HG02610 (cell line): ENCODE results near the gene KCNN1.
"Not testable (repeated sequence)": the region's sequence is repeated elsewhere in the genome, so short reads cannot be mapped to it uniquely, and the experiment has no call there.

Experiments used
- ATAC-seq: cut with Tn5 transposase; IDR thresholded peaks from one replicate; pipeline ENCODE4 v1.9.1; 2021; ENCODE audit warnings: mild to moderate bottlenecking, moderate library complexity; ENCODE audit not compliant: unreplicated experiment

KCNN1 gene

DNA sequence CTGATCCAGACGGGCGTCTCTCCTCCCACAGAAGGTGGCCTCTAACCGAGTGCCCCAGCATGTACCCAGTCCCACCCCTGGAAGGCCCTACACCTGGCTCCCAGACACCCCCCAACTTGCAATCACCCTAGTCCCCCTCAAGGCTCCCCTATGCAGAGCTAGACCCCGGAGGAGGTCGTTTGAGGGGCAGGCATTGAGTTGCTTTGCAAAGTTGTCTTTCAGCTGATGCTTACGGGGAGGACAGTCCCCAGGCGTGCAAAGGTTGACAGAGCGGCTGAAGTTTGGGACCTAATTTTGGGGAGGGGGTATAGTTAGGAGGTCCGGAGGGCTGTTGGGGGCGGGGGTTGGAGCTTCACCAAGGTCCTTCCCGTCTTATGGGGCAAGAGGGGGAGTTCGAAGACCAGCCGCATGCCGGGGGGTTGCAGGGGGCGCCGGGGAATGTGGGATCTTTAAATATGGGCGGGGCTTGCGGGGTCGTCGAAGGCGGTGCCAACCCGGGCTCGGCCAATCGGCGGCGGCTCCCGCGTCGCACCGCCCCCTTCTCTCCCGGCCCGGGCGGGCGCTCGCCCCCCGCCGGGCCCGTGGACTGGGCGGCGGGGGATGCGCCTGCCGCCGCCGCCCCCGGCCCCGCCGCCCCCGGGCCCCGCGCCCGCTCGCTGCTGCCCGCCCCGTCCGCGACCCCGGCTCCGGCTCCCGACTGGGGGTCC lies at the start of gene KCNN1:
KCNN1 (plus strand) TSS at position 558 of the 707 bp plus-strand sequence. CDS start 6,782 bp downstream, outside the sequence.
- ATAC-seq, result no peak

DNA sequence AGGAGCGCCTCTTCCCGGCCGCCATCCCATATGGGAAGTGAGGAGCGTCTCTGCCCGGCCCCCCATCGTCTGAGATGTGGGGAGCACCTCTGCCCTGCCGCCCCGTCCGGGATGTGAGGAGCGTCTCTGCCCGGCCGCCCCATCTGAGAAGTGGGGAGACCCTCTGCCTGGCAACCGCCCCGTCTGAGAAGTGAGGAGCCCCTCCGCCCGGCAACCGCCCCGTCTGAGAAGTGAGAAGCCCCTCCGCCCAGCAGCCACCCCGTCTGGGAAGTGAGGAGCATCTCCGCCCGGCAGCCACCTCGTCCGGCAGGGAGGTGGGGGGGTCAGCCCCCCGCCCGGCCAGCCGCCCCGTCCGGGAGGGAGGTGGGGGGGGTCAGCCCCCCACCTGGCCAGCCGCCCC lies 48.8 kb upstream of the KCNN1 start:
- ATAC-seq, result not testable (repeated sequence)

DNA sequence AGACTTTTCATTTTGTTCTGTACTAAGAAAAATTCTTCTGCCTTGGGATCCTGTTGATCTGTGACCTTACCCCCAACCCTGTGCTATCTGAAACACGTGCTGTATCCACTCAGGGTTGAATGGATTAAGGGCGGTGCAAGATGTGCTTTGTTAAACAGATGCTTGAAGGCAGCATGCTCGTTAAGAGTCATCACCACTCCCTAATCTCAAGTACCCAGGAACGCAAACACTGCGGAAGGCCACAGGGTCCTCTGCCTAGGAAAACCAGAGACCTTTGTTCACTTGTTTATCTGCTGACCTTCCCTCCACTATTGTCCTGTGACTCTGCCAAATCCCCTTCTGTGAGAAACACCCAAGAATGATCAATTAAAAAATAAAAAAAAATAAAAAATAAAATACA lies 47.8 kb upstream of the KCNN1 start:
- not testable (repeated sequence) for ATAC-seq

DNA sequence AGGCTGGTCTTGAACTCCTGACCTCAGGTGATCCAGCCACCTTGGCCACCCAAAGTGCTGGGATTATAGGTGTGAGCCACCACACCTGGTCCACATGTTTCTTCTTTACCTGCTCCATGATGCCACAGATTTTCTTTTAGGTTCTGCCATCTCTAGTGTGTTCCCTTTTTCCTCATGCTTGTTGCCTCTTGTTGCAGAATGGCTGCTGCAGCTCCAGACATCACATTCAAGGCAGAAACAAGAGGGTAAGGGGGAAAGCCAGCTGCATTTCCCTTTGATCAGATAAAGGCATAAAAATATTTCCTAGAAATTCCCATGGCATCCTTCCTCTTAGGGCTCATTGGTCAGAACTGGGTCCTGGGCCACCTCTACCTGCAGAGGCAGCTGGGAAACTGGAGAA lies 46.4 kb upstream of the KCNN1 start:
- ATAC-seq, result no peak

DNA sequence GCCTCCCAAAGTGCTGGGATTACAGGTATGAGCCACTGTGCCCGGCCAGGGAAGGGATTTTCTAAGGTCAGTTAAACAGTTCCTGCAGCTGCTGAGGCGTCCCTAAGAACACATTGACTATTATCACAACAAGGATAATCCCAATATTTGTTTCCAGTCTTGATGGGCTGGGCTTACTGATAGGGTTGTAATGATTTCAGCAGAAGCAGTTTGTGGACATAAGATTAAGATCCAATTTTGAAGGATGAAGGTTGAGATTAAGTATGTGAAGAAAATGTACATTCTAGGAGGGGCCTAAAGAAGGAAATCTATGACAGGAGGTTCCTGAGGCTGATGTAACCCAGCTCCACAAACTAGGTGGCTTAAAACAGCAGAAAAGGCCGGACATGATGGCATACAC lies 44.8 kb upstream of the KCNN1 start:
- no peak for ATAC-seq

DNA sequence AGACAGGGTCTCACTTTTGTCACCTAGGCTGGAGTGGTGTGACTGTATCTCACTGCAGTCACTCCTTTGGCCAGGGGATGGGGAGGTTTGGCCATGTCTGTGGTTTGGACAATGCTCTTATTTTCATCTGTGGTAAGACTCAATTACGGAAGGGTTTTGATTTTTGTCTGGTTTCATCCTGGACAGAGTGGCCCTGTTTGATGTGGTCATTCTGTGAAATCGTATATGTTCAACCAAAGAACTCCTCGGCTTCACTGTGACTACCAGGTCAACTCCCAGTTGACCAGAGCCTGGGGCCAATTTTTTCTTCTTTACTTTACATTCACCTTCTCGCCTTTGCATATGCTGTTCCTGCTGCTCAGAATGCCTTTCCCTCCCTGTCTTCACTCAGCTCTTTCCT lies 40.9 kb upstream of the KCNN1 start:
- ATAC-seq, result no peak

DNA sequence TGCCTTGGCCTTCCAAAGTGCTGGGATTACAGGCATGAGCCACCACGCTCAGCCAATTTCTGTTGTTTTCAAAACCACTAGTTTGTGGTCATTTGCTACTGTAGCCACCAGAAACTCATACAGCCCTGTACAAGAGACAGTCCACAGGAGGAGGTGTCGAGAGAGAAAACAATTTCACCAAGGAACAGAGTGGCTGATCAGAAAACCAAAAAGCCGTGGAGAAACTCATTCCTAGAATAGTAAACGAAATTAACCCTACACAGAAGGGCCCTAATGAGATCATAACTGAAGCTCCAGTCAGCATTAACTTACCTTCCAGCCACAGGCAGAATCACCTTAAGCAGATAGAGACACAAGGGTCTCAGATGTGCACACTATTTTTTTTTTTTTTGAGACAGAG lies 37.9 kb upstream of the KCNN1 start:
- ATAC-seq, result peak; percentile 40

DNA sequence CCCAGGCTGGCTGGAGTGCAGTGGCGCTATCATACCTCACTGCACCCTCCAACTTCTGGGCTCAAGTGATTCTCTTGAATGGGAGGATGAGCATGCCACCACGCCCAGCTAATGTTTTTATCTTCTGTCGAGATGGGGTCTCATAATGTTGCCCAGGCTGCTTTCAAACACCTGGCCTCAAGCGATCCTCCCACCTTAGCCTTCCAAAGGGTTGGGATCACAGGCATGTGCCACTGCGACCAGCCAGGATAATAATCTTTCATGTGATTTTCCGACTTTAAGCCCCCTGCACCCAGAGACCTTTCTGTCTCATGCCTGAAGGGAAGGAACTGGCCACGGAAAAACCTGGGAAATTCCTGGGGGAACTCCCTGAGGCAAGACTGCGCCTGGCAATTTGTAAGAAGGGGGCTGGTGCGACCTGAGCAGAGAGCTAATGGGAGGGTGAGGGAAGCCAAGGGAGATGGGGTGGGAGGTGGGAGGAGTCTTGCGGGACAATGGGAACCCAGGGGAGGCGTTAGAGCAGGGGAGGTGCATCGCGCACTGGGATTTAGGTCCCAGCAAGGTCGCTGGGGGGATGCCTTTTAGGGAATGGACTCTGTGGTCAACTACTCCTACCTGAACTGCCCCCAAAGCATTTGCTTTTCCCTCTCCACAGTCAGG lies 35.2 kb upstream of the KCNN1 start:
- ATAC-seq, result no peak

DNA sequence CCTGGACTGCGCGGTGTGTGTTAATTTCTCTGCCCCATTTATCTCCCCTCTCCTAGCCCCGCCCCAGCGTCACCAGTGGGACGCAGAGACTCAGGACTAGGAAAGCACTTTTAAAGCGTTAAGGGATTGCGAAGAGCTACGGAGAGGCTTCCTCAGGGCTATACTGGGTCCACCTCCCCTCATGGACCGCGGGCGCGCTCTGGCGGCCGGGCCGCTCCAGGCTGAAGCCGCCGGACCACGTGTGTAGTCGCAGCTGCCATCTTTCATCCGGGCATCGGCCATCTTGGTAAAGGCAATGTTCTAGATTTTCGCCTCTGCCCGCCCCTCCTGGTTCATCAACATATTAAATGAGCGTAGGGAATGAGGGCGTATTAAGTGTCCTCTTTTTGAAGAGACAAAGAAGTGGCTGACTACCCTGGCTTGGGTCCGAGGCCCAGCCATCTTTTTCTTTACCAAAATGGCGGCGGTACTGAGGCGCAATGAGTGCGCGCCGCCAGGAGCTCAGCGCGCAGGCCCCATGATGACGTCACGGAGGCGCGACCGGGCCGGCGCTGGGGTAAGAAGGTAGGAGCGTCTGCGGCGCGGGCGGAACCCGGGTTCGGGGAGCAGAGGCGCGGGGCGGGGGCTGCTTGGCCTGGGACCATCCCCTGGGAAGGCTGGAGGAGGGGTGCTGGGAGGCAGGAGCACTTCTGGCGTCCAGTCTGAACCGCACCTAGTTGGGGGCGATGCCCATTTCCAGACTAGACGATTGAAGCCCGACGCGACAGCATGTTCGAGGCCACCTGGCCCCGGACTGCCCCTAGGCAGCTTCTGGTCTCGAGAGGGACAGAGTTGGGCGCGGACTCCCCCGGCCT lies 34.2 kb upstream of the KCNN1 start, which contains the start of gene CCDC124:
CCDC124 (plus strand) TSS at position 531 of the 854 bp plus-strand sequence. CDS start 3,406 bp downstream, outside the sequence.
- peak; percentile 67 for ATAC-seq

DNA sequence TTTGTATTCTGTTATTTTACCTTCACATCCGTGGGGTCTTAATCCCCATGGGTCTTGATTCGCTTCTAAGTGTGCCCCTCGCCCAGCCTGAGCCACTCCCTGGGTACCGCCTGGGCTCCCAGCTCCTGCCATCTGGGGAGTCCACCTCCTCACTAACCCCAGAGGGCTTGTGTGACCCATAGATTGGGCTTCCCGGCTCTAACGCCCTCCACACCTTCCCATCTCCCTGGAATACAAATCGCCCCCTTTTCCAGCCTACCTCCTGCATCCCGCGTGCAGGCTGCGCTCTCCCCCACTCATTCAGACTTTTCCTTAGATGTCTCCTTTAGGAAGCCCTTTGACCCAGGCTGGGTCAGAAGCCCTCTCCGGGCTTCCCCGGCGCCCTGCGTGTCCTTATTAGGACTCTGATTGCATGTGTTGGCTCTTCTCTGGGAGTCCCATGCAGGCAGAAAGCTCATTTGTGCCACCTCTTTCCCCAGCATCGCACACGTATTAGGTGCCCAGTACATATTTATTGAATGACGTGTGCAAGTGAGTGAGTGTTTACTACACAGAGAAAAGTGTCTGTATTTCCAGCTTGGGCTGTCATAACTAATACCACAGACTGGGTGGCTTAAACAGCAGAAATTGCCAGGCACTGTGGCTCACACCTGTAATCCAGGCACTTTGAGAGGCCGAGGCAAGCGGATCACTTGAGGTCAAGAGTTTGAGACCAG lies 33.3 kb upstream of the KCNN1 start:
- no peak for ATAC-seq

DNA sequence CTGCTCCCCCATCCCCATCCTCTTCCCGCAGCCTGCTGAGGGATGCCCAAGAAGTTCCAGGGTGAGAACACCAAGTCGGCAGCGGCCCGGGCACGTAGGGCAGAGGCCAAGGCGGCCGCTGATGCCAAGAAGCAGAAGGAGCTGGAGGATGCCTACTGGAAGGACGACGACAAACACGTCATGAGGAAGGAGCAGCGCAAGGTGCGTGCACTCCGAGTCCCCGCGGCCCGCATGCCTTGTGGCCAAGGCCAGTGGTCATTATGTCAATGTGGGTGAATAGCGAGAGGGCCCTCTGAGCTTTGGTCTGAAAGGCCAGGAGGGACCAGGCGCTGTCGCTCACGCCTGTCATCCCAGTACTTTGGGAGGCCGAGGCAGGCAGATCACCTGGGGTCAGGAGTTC lies 30.5 kb upstream of the KCNN1 start:
- no peak for ATAC-seq

DNA sequence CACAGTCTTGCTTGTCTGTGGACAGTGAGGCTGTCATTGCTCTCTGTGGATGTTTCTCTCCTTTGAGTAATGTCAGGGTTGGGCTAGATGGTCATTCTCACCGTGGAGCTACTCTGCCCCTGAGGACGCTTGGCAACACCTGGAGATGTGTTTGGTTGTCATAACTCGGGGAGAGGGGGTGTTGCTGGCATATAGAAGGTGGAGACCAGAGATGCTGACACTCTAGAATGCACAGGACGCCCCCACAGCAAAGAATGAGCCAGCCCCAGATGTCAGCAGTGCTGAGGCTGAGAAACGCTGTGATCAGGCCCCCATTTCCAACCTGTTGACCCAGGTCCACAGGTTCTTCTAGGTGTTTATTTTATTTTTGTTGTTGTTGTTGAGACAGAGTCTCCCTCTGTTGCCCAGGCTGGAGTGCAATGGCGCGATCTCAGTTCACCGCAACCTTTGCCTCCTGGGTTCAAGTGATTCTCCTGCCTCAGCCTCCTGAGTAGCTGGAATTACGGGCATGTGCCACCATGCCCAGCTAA lies 29.5 kb upstream of the KCNN1 start:
- ATAC-seq, result no peak

DNA sequence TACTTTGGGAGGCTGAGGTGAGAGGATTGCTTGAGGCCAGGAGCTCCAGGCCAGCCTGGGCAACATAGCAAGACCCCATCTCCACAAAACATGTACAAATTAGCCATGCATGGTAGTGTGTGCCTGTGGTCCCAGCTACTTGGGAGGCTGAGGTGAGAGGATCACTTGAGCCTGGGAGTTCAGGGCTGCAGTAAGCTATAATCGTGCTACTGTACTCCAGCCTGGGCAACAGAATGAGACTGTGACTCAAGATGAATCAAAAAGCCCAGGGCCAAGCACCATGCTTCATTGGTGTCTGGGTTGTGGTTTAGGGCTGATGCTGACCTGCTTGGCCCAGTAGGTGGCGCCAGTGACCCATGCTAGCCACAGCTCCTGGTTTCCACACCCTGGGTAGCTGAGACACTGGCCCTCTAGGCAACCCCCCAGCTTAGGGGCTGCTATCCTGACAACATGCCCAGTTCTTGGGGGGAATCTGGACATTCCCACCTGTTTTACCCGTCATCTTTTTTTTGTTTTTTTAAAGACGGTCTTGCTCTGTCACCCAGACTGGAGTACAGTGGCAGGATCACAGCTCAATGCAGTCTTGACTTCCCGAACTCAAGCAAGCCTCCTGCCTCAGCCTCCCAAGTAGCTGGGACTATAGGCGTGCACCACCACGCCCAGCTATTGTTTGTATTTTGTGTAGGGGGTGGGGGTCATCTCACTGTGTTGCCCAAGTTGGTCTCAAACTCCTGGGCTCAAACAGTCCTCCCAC lies 28.6 kb upstream of the KCNN1 start:
- ATAC-seq, result peak; percentile 53

DNA sequence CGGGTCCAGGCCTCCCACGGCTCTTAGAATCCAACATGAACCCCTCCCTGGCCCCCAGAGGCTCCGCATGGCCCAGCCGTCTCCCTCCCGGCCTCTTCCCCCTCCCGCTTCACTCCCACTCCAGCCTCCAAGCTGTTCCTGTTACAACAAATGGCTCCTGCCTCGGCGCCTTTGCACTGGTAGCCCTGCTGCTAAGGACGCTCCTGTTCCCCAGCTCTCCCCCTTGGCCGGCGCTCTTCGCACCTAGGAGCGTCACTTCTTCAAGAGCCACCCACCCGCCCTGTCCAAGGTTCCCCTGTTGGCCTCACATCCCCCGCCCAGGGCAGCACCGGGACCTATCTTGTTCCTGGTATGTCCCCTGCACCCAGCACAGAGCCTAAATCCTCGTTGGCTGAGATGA lies 24.7 kb upstream of the KCNN1 start:
- ATAC-seq, result no peak

DNA sequence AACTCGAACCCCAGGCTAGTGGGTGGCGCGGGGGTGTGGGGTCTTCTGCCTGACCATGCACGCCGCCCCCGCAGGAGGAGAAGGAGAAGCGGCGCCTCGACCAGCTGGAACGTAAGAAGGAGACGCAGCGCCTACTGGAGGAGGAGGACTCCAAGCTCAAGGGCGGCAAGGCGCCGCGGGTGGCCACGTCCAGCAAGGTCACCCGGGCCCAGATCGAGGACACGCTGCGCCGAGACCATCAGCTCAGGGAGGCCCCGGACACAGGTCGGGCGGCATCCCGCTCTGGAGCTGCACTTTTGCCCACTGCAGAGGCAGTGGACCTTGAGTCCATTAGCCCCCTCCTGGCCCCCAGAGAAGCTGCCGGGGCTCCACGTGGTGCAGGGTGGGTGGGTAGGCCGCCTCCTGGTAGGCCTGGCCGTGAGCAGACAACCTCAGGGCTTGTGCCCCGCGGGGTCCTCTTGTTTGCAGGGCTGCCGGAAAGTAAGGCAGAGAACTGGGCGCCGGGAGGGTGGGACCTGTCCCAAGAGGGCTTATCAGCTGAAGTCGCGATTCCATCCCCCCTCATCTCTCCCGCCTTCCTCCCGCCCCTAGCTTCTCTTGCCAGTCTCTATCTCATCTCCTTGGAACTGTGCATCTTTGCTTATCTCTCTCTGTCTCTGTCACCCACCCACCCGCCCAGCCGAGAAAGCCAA lies 24.2 kb upstream of the KCNN1 start:
- no peak for ATAC-seq

DNA sequence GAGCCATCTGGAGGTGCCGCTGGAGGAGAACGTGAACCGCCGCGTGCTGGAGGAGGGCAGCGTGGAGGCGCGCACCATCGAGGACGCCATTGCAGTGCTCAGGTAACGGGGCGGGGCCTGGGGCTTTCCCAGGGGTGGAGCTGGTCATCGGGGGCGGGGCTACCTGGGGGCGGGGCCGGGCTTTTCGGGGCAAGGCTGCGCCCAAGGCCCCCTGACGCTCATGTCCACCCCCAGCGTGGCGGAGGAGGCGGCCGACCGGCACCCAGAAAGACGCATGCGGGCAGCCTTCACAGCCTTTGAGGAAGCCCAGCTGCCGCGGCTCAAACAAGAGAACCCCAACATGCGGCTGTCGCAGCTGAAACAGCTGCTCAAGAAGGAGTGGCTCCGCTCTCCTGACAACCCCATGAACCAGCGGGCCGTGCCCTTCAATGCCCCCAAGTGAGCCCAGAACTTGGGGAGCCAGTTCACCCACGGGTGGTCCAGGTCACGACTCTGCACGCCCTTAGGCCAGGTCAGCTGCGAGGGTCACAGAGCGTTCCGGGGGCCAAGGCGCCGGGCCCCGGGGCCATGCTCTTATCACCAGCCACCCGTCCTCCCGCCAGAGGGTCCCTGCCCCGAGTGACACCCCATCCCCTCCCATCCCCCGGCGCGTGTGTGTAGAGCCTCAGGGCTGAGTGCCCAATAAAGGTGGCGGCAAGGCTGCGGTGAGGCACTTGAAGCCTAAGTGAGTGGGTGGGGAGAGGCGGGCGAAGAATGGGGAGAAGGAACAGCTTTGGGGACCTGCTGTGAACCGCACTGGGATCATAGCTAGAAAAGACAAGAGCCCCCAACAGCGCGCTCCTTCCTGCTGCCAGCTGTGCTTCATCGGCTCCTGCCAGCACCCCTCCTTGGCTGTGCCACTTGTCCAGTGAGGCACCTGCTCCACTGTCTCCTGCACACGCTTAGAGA lies 23.4 kb upstream of the KCNN1 start:
- ATAC-seq, result no peak

DNA sequence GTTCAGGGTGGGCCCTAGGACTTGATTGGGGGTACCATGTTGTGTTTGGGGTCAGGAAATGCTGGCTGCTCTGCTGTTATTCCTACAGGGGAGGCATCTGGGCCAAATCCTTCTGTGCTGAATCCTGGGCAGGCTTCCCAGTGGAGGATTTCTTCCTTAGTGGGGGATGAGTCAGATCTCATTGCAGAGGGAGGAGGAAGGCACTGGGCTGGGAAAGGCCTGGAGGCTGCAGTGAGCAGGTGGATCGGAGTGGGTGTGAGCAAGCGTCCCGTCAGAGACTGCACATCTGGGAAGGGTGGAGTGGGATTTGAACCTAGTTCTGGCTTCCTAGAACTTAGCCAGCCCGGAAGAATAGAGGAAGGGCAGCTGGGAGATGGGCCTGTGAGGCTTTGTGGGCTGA lies 22.6 kb upstream of the KCNN1 start:
- no peak for ATAC-seq
